HEK293T (cell line): Measurements from ENCODE around the gene RET.

ENCODE experiments used
- BHLHE40 ChIP-seq: fragments of 450-650 bp; IDR thresholded peaks from 2 replicates; pipeline ENCODE4 v1.6.1; 2016; ENCODE audit warnings: mild to moderate bottlenecking, moderate library complexity, borderline replicate concordance
- FOXA1 ChIP-seq: fragments of 450-650 bp; IDR thresholded peaks from 2 replicates; pipeline ENCODE4 v1.6.1; 2016; ENCODE audit warnings: mild to moderate bottlenecking
- FOXK2 ChIP-seq: fragments of 450-650 bp; IDR thresholded peaks from 2 replicates; pipeline ENCODE4 v1.6.1; 2016; ENCODE audit warnings: mild to moderate bottlenecking
- TF ChIP-seq, protein P1 (sequence below): fragments of 450-650 bp; IDR thresholded peaks from 2 replicates; pipeline ENCODE4 v1.6.1; 2016

DNA sequence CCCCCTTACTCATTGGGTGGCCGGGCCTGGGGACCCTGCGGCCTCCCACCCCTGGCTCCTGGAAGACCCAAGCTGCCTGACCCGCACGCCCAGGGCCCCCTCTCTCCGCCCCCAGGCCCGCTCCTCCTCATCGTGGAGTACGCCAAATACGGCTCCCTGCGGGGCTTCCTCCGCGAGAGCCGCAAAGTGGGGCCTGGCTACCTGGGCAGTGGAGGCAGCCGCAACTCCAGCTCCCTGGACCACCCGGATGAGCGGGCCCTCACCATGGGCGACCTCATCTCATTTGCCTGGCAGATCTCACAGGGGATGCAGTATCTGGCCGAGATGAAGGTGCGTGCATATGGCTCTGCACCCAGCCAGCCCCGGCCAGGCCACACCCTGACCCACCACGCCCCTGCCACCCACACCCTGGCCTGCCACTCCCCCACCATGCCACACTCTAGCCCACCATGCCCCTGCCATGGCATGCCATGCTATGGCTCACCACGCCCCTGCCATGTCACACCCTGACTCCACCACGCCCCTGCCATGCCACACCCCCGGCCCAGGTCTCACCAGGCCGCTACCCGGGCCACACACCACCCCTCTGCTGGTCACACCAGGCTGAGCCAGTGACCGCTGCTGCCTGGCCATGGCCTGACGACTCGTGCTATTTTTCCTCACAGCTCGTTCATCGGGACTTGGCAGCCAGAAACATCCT lies 42.7 kb downstream of the RET start:
- TF ChIP-seq, protein P1, sequence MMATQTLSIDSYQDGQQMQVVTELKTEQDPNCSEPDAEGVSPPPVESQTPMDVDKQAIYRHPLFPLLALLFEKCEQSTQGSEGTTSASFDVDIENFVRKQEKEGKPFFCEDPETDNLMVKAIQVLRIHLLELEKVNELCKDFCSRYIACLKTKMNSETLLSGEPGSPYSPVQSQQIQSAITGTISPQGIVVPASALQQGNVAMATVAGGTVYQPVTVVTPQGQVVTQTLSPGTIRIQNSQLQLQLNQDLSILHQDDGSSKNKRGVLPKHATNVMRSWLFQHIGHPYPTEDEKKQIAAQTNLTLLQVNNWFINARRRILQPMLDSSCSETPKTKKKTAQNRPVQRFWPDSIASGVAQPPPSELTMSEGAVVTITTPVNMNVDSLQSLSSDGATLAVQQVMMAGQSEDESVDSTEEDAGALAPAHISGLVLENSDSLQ: no peak
- no peak for TF ChIP-seq FOXK2
- no peak for TF ChIP-seq BHLHE40
- TF ChIP-seq FOXA1: no peak
